RWPE2 (cell line): ENCODE data around the gene FAM187B.

Experiments
- ATAC-seq: fragments of 200-7000 bp; cut with Tn5 transposase; 3 replicates; pipeline ENCODE4 v1.9.1; 2021; ENCODE audit warnings: low read depth
- DNase-seq: peaks from one replicate; pipeline ENCODE4 v3.0.0-alpha.2; 2020; ENCODE audit warnings: low spot score
- H3K27ac ChIP-seq: fragments of 450-650 bp; 2 replicates; pipeline ENCODE4 v1.5.1; 2017; ENCODE audit warnings: mild to moderate bottlenecking; ENCODE audit not compliant: poor library complexity, severe bottlenecking
- H3K27me3 ChIP-seq: fragments of 250-450 bp; sonication (Bioruptor Pico); 2 replicates; pipeline ENCODE4 v1.5.1; 2021; ENCODE audit warnings: mild to moderate bottlenecking, moderate library complexity; ENCODE audit not compliant: insufficient read depth, poor library complexity, severe bottlenecking
- H3K36me3 ChIP-seq: fragments of 250-450 bp; sonication (Bioruptor Pico); 2 replicates; pipeline ENCODE4 v1.5.1; 2020; ENCODE audit warnings: low read depth, mild to moderate bottlenecking, moderate library complexity
- H3K4me1 ChIP-seq: fragments of 250-450 bp; sonication (Bioruptor Pico); 2 replicates; pipeline ENCODE4 v1.5.1; 2021; ENCODE audit warnings: mild to moderate bottlenecking, moderate library complexity; ENCODE audit not compliant: insufficient read depth, poor library complexity, severe bottlenecking
- H3K4me3 ChIP-seq: fragments of 250-450 bp; sonication (Bioruptor Pico); 2 replicates; pipeline ENCODE4 v1.5.1; 2021; ENCODE audit warnings: mild to moderate bottlenecking, moderate library complexity; ENCODE audit not compliant: severe bottlenecking
- H3K9me3 ChIP-seq: fragments of 250-450 bp; sonication (Bioruptor Pico); 2 replicates; pipeline ENCODE4 v1.5.1; 2021; ENCODE audit warnings: mild to moderate bottlenecking, moderate library complexity; ENCODE audit not compliant: severe bottlenecking
- CTCF ChIP-seq: fragments of 450-650 bp; IDR thresholded peaks from one replicate; pipeline ENCODE4 v1.5.1; 2017; ENCODE audit warnings: mild to moderate bottlenecking, moderate library complexity; ENCODE audit not compliant: poor library complexity, severe bottlenecking

The FAM187B gene

GRCh38 chr19:35228177-35228930 lies at the start of gene FAM187B:
FAM187B (minus strand) TSS chr19:35228739; CDS start chr19:35228680, 59 bp downstream.
- H3K27me3 ChIP-seq: peaks cover 2% of the 10 kb centered on the region
- no peak within 1 kb of the TSS for H3K4me3 ChIP-seq
- no peaks in the 10 kb centered on the region for H3K4me1 ChIP-seq
- H3K9me3 ChIP-seq: no peaks in the 10 kb centered on the region
- H3K36me3 ChIP-seq: no peaks in the 10 kb centered on the region
- no peak for ATAC-seq
- no peak within 1 kb of the TSS for H3K27ac ChIP-seq
- DNase-seq: no peak
- TF ChIP-seq CTCF: no peak

- DNase-seq (no peak), ATAC-seq (no peak)
- H3K9me3 ChIP-seq: no peaks in the 10 kb centered on the region
- peaks cover under 1% of the 10 kb centered on the region for H3K27me3 ChIP-seq
- no peak overlapping the region for H3K27ac ChIP-seq
- H3K36me3 ChIP-seq: peaks cover 17% of the 10 kb centered on the region
- H3K4me1 ChIP-seq: no peaks in the 10 kb centered on the region
- TF ChIP-seq CTCF: no peak
- H3K4me3 ChIP-seq: no peak overlapping the region
Measured at GRCh38 chr19:35276706-35277281, 48.3 kb upstream of the FAM187B start.

- no peak for ATAC-seq
- H3K36me3 ChIP-seq: peaks cover 34% of the 10 kb centered on the region
- DNase-seq: no peak
- H3K4me1 ChIP-seq: no peaks in the 10 kb centered on the region
- no peak for TF ChIP-seq CTCF
- no peaks in the 10 kb centered on the region for H3K27me3 ChIP-seq
- H3K27ac ChIP-seq: no peak overlapping the region
- no peaks in the 10 kb centered on the region for H3K9me3 ChIP-seq
- H3K4me3 ChIP-seq: no peak overlapping the region
Measured at GRCh38 chr19:35274323-35274722, 45.8 kb upstream of the FAM187B start.

- peaks cover 32% of the 10 kb centered on the region for H3K36me3 ChIP-seq
- TF ChIP-seq CTCF: no peak
Measured at GRCh38 chr19:35273686-35274259, 45.2 kb upstream of the FAM187B start.

More at GRCh38 chr19:35273686-35274259, 45.2 kb upstream of the FAM187B start:
- no peaks in the 10 kb centered on the region for H3K4me1 ChIP-seq
- no peak for DNase-seq
- H3K4me3 ChIP-seq: no peak overlapping the region
- H3K9me3 ChIP-seq: no peaks in the 10 kb centered on the region
- H3K27me3 ChIP-seq: no peaks in the 10 kb centered on the region
- no peak overlapping the region for H3K27ac ChIP-seq
- ATAC-seq: no peak
